ENCODE results near the gene LGALS7.

The LGALS7 gene

GRCh38 chr19:38803543-38803942, 30.2 kb upstream of the LGALS7 start:
- Histone ChIP-seq H4K20me1 (ENCODE audit: low read depth, low read length) (no peaks in the 10 kb centered on the region), H3K27me3 (ENCODE audit: low read length) (no peaks in the 10 kb centered on the region), H3K36me3 (ENCODE audit: low read length) (no peaks in the 10 kb centered on the region), H3K4me2 (ENCODE audit: low read depth, low read length, poor library complexity, severe bottlenecking) (no peak overlapping the region), H3K9ac (ENCODE audit: low read length) (no peak overlapping the region), H3F3A (ENCODE audit: insufficient read depth) (no peaks in the 10 kb centered on the region), H3K79me2 (ENCODE audit: insufficient read depth, low read length) (no peaks in the 10 kb centered on the region), H3K9me2 (replicated peaks; ENCODE audit: insufficient read depth, low read length) (no peaks in the 10 kb centered on the region), H3K4me3 (ENCODE audit: insufficient read depth, low read length, poor library complexity, severe bottlenecking) (no peak overlapping the region), H3K27ac (ENCODE audit: low read depth, low read length) (no peak overlapping the region), H2AFZ (ENCODE audit: low read depth, low read length, severe bottlenecking) (no peak overlapping the region), H3K9me3 (ENCODE audit: insufficient read depth, low read length) (no peaks in the 10 kb centered on the region)
- TF ChIP-seq CTCF (IDR thresholded peaks at IDR 0.05; ENCODE audit: insufficient read depth, low read length, poor library complexity, severe bottlenecking) = no peak
- TF ChIP-seq EZH2phosphoT487 (conservative IDR thresholded peaks at IDR 0.05; ENCODE audit: low read length) = no peak

GRCh38 chr19:38801359-38802095, 28.2 kb upstream of the LGALS7 start:
- Histone ChIP-seq H4K20me1 (ENCODE audit: low read depth, low read length) (no peaks in the 10 kb centered on the region), H2AFZ (ENCODE audit: low read depth, low read length, severe bottlenecking) (no peak overlapping the region), H3K27me3 (ENCODE audit: low read length) (no peaks in the 10 kb centered on the region), H3K4me2 (ENCODE audit: low read depth, low read length, poor library complexity, severe bottlenecking) (no peak overlapping the region), H3K9me2 (replicated peaks; ENCODE audit: insufficient read depth, low read length) (no peaks in the 10 kb centered on the region), H3K9ac (ENCODE audit: low read length) (no peak overlapping the region), H3K9me3 (ENCODE audit: insufficient read depth, low read length) (no peaks in the 10 kb centered on the region), H3K27ac (ENCODE audit: low read depth, low read length) (no peak overlapping the region), H3K79me2 (ENCODE audit: insufficient read depth, low read length) (no peaks in the 10 kb centered on the region), H3K4me3 (ENCODE audit: insufficient read depth, low read length, poor library complexity, severe bottlenecking) (no peak overlapping the region), H3K36me3 (ENCODE audit: low read length) (no peaks in the 10 kb centered on the region), H3F3A (ENCODE audit: insufficient read depth) (no peaks in the 10 kb centered on the region)
- TF ChIP-seq EZH2phosphoT487 (conservative IDR thresholded peaks at IDR 0.05; ENCODE audit: low read length) (no peak), CTCF (IDR thresholded peaks at IDR 0.05; ENCODE audit: insufficient read depth, low read length, poor library complexity, severe bottlenecking) (no peak)

GRCh38 chr19:38800577-38801347, 27.4 kb upstream of the LGALS7 start:
- Histone ChIP-seq H3K4me3 (ENCODE audit: insufficient read depth, low read length, poor library complexity, severe bottlenecking) (no peak overlapping the region), H3K27ac (ENCODE audit: low read depth, low read length) (no peak overlapping the region), H3F3A (ENCODE audit: insufficient read depth) (no peaks in the 10 kb centered on the region), H3K36me3 (ENCODE audit: low read length) (no peaks in the 10 kb centered on the region), H3K9ac (ENCODE audit: low read length) (no peak overlapping the region), H3K79me2 (ENCODE audit: insufficient read depth, low read length) (no peaks in the 10 kb centered on the region), H4K20me1 (ENCODE audit: low read depth, low read length) (no peaks in the 10 kb centered on the region), H3K9me2 (replicated peaks; ENCODE audit: insufficient read depth, low read length) (no peaks in the 10 kb centered on the region), H3K4me2 (ENCODE audit: low read depth, low read length, poor library complexity, severe bottlenecking) (no peak overlapping the region), H3K27me3 (ENCODE audit: low read length) (no peaks in the 10 kb centered on the region), H3K9me3 (ENCODE audit: insufficient read depth, low read length) (no peaks in the 10 kb centered on the region), H2AFZ (ENCODE audit: low read depth, low read length, severe bottlenecking) (no peak overlapping the region)
- TF ChIP-seq CTCF (IDR thresholded peaks at IDR 0.05; ENCODE audit: insufficient read depth, low read length, poor library complexity, severe bottlenecking) (no peak), EZH2phosphoT487 (conservative IDR thresholded peaks at IDR 0.05; ENCODE audit: low read length) (no peak)

Data from SU-DHL-6 (cell line).